ENCODE results near the gene KCNAB1.
"Not testable (repeated sequence)": the region's sequence is repeated elsewhere in the genome, so short reads cannot be mapped to it uniquely, and the experiment has no call there.

The KCNAB1 gene

GRCh38 chr3:156273111-156273694 lies 152.8 kb downstream of the KCNAB1 start:
- DNase-seq, result no peak

DNA sequence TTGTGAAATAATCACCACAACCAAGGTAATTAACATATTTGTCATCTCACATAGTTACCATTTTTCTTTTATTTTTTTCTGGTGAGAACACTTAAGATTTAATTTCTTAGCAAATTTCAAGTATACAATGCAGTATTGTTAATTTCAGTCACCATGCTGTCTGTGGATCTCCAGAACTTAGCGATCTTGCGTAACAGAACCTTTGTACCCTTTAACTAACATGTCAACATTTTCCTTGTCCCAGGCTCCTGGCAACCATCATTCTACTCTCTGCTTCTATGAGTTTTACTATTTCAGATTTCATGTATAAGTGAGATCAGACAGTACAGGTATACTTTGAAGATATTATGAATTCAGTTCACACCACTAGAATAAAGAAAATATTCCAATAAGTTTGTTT lies 154.4 kb downstream of the KCNAB1 start:
- no peak for DNase-seq

- not testable (repeated sequence) for DNase-seq
Observed at GRCh38 chr3:156284637-156285036, 164.3 kb downstream of the KCNAB1 start.

DNA sequence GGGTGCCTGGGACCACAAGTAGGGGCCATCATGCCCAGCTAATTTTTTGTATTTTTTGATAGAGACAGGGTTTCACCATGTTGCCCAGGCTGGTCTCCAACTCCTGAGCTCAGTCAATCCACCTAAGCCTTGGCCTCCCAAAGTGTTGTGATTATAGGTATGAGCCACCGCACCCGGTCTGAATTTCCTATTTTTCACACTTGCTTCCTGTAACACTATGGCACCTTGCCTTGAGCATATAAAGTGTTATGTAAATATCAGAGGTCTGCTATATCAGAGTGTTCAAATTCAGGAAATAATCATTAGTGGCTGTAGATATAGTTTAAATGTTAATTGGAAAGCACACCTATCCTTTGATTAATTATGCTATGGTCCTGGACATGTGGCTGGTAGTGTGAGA lies 165.2 kb downstream of the KCNAB1 start:
- no peak for DNase-seq

DNA sequence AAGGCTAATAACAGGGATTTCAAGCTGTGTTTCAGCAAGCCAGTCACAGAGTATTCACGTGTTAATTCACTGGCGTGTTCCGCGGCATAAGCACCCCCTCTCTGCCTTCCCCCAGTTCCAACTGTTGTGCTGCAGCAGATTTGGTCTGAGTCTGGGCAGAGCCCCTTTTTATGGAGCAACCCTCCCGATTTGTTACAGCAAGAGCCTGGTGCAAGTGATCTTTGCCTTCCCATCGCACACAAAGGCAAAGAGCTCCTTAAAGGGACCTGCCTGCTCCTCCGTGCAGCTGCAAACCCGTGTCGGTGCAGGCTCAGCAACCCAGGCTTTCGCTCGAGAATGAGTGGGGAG lies 170.5 kb downstream of the KCNAB1 start:
- no peak for DNase-seq

DNA sequence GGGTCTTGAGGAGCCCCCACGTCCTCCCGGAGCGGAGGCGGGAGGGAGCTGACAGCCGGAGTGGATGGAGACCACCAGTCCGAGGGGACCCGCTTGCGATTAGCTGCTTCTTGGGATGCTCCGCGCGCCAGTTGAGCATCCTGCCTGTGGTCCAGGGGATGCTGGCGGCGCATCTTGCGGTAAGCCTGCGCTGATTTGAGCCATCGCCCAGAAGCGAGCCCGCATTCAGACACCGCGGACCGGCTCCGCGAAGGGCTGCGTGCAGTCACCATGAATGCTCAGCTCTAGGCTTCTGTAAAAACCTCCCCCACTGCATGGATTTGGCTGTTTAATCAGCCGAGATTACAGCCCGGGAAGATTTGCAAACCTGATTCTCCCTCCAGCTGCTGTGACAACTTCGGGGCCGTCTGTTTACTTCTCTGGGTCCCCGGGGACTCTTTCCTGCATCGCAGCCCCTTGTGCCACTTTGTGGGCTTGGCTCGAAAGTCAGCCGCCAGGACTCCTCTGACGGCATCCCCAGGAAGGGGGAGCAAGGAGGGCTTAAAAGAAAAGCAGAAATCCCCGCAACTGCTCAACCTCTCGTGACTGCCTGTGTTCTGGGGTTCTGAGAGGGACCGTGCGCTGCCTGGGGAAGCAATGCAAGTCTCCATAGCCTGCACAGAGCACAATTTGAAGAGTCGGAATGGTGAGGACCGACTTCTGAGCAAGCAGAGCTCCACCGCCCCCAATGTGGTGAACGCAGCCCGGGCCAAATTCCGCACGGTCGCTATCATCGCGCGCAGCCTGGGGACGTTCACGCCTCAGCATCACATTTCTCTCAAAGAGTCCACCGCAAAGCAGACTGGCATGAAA lies 171.1 kb downstream of the KCNAB1 start:
- peak; percentile 10 for DNase-seq

DNA sequence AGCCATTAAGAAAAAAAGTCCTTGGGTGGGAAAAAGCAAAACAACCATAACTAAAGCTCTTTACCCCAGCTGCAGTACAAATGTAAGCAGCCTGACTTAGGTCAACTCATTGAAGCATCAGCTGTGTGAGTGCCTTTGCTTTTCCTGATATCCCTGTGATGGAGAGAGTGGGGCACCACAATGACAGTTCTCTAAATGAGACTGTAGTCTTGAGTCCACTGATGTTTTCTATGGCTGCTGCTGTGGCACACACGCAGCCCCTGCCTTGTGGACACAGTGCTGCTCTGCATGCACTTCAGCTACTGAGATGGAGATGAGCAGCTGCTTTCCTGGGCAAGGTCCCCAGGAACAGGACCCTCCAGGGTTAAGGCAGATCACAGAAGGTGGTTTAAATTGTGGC lies 173.2 kb downstream of the KCNAB1 start:
- no peak for DNase-seq

- no peak for DNase-seq
Observed at GRCh38 chr3:156297582-156297981, 177.2 kb downstream of the KCNAB1 start.

- no peak for DNase-seq
Observed at GRCh38 chr3:156298014-156298413, 177.6 kb downstream of the KCNAB1 start.

GRCh38 chr3:156298938-156299337 lies 178.6 kb downstream of the KCNAB1 start:
- DNase-seq, result no peak

- no peak for DNase-seq
Observed at GRCh38 chr3:156299569-156299968, 179.2 kb downstream of the KCNAB1 start.

DNA sequence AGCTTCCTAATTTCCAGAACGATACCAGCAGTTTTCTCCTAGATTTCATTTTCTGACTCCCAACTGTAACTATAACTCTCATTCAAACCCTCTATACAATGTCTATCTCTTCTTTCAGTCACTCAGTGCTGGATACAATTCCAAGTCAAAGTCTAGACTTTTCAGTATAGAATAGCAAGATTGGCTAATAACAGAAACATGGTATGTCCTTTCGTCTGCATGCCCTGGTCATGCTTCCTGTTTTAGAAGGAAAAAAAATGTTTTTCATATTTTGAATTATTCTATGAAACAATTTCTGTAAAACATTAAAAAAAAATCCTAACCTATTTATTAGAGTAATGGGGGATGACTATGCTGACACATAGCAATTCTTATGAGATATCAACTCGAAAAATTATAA lies 180.0 kb downstream of the KCNAB1 start:
- DNase-seq, result no peak

- no peak for DNase-seq
Observed at GRCh38 chr3:156300929-156301840, 180.8 kb downstream of the KCNAB1 start.

GRCh38 chr3:156303001-156303707 lies 182.8 kb downstream of the KCNAB1 start:
- DNase-seq, result no peak

DNA sequence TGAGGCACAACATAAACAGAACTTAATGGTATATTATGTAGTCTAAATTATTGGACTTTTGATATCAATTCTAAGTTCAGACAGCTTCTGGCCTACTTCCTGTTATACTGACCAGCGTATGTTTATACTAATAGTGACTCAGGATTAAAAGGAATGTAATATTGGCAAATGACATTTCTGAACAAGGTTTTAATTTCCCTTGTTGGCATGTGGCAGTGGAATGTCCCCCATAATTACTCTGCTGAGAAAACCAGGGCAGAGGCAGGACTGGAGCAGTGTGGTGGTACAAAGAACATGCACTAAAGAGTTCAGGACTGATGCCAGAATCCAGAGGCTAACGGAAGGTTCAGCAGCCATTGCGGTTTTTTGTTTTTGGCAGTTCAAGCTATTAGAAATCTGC lies 184.0 kb downstream of the KCNAB1 start:
- peak; percentile 44 for DNase-seq

DNA sequence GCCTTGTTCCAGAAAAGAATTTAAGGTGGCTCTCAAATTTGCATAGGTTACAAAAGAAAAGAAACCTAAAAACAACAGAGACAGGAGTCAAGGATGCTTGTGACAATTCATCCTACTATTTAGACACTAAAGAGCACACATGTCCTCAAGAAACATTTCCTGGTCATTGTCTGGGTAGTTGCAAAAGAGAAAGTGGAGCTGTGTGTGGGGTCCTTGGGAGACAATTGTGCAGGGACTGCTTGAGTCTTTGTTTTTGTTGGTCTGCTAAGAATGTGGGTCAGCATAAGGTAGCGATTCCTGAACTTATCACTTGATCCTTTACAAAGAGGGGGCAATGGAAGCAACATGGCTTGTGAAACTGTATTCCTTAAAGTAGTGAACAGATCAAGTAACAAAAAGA lies 185.3 kb downstream of the KCNAB1 start:
- no peak for DNase-seq

- peak; percentile 66 for DNase-seq
Observed at GRCh38 chr3:156307704-156308103, 187.3 kb downstream of the KCNAB1 start.

- DNase-seq, result no peak
Observed at GRCh38 chr3:156311431-156311830, 191.1 kb downstream of the KCNAB1 start.

- no peak for DNase-seq
Observed at GRCh38 chr3:156311930-156312329, 191.6 kb downstream of the KCNAB1 start.

DNA sequence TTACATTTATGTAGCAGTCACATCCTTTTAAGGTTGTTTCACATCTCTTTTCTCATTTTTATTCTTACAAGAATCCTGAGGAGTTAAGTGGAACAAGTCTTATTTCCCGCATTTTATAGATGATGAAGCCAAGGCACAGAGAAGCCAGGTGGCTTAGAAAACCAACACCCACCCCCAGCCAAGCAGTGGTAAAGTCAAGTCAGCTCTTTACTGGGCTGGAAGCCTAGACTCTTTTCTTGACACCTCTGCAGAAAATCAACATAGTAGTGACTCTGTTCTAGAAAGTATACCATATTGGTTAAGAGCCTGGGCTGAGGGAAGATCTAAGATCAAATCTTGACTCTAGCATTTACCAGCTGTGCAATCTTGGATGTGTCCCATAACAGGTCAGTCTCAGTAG lies 195.7 kb downstream of the KCNAB1 start:
- no peak for DNase-seq

DNA sequence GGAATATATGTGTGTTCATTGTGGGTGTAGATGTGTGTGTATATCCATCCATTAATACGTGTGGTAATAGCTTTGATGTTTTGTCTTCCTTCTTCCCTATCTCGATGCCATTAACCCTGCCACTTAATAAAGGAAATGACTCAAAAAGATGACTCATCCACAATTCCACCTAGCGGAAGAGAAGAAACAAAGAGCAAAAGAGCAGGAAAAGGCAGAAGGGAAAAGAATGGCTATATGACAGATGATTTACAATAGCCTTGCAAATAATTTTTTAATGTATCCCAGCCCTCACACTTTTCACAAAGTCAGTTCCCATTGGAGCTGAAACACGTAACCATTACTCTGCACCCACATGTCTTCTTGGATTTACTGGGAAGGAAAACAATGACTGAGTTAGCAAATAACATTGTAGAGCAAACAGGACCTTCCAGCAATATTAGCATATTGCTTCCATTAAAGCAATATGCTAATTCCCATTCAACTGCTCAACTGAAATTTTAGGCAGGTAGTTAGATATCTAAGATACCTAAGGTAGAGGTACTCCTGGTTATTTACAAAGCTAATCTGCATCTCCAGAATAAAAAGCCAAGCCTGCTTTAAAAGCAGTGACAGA lies 197.2 kb downstream of the KCNAB1 start:
- DNase-seq, result peak; percentile 64

- no peak for DNase-seq
Observed at GRCh38 chr3:156321945-156322344, 201.6 kb downstream of the KCNAB1 start.

Measured in fibroblast of skin of abdomen (primary cell).